CD4-positive, alpha-beta T cell treated with Interleukin-1 beta for 1 hour (primary cell): ENCODE measurements around the gene ELMOD1.

Experiments
- DNase-seq, 2 donors: peaks; one replicate each; pipeline ENCODE4 v3.0.0-alpha.2; 2020 to 2022

ELMOD1 gene

DNA sequence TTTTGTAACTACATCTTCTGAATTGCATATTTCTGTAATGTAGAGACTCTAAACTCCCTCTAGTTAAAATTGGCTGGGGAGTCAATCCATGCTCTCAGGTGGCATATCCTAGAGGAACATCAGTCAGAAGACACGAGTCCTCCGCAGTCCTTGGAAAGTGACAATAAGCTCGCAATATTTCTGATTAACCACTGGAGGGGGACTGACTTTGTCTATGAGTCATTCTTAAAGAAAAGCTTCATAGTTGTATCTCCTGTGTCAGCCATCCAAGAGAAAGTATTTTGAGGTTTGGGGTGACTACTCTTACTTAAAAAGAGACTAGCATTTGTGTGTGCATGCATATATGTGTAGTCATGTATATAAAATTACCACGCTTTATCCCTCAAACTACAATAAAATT lies 60.7 kb downstream of the ELMOD1 start:
- DNase-seq = no peak

DNA sequence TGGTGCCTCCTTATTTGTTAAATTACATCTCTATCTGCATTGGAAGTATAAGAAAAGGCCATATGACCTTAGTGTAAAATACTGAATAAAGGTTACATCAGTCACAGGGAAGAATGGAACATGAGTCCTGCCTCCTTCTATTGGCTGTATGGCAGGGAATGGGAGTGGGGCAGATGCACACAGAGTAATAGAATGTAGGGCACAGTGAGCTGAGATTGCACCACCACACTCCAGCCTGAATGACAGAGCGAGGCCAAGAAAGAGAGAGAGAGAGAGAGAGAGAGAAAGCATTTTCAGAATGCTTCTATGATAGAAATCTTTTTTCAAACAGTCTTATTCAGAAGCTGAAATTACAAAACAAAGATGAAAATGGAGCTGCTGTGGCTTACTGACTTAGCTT lies 62.1 kb downstream of the ELMOD1 start:
- DNase-seq = no peak

DNA sequence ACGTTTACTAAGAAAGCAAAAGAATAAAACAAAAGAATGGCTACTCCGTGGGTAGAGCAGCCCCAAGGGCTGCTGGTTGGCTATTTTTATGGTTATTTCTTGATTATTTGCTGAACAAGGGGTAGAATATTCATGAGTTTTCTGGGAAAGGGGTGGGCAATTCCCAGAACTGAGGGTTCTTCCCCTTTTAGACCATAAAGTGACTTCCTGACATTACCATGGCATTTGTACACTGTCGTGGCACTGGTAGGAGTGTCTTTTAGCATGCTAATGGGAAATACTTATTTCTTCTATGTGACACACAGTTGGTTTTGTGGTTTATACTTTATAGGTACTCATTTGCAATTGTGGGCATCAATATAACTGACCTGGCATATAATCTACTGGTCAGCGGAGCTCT lies 64.7 kb downstream of the ELMOD1 start:
- DNase-seq = no peak

DNA sequence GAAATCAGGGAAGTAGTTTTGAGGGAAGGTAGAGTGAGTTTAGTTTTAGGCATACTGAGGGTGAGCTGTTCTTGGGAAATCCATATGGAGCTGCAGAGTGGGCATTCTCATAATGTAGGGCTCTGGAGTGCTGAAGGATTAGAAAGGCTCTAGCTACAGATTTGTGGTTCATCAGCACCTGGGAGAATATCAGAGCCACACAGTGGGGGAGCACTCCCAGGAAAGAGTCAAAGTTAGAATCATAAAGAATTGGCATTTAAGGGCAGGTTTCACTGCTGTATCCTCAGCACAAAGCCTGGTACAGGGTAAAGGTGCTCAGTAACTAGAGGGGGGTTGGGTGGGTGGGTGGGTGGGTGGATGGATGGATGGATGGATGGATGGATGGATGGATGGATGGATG lies 68.4 kb downstream of the ELMOD1 start:
- no peak for DNase-seq

DNA sequence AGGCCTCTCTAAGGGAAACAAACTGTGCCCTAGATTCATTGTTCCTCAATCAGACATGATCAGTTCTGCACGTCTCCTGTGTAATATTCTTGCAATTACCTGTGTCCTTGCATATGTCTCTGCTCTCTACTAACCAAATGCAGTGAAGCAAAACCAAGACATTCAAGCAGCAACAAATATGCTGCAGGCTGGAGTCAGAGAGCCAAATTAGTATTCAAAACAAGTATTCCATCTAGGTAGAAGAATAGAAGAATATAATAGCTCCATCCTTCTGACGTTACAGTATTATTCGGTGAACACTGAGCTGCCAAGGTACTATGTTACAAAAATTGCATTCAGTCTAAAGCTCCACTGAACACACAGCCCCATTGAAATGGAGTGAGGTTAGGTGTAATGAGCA lies 69.1 kb downstream of the ELMOD1 start:
- DNase-seq = no peak

DNA sequence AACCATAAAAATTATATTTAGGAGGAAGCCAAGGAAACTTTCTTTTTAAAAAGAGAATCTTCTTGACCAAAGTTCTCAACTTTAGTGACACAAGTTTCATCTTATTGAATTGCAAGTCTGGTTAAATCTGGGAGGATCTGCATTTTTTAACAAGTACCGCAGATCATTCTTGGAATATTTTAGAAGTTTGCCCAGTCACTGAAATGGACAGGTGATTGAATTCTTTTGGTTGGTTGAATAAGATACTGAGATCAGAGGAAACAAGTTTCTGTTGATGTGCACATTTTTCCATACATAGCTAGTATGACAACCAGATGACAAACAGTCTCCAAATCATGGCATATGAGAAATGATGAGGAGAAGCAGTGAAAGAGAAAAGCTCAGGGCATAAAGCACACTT lies 70.7 kb downstream of the ELMOD1 start:
- no peak for DNase-seq

DNA sequence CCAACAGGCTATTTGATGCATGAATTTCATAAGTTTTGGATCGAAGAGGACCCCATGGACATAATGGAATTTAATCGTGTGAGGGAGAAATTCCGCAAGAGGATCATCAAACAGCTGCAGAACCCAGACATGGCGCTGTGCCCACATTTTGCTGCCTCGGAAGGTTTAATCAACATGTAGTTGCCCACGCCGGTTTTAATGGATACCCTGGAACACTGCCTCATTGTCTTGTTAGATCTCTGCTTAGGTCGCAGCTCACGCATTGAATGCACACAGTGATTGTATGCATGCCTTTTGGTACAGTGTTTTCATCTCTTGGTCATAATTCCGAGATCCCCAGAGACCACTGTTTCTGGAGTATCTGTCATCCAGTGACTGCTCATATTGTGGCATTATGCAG lies 74.1 kb downstream of the ELMOD1 start:
- DNase-seq = no peak

DNA sequence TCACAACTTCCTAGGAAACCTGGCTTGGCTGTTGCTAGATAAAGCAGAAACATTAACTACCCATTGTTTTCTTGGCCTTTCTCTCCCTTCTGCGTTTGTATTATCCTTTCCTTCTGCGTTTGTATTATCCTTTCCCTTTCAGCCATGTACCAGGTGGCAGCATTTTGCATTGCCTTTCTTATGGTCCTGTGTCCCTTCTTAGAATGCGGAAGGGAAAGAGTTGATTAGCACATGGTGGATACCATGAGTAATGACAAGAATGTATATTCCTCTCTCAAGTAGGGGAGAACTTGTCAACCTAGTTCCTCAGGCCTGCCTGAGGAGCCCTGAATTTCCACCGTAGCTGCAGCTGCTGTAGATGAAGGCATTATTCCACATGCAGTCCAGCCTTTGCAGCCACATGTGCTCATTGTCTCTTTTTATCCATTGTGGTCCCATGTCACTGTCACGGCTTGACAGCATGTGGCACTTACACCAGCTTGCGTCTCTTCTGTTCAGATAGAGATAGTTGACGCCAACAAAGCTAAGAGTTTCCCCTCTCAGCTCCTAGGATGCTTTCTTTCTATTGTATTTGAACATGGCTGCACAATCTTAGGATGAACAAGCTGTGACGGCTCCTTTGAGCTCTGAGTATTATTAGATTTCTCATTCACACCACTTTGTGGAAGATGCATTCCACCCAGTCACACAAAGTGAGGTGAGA lies 76.1 kb downstream of the ELMOD1 start:
- DNase-seq = no peak

DNA sequence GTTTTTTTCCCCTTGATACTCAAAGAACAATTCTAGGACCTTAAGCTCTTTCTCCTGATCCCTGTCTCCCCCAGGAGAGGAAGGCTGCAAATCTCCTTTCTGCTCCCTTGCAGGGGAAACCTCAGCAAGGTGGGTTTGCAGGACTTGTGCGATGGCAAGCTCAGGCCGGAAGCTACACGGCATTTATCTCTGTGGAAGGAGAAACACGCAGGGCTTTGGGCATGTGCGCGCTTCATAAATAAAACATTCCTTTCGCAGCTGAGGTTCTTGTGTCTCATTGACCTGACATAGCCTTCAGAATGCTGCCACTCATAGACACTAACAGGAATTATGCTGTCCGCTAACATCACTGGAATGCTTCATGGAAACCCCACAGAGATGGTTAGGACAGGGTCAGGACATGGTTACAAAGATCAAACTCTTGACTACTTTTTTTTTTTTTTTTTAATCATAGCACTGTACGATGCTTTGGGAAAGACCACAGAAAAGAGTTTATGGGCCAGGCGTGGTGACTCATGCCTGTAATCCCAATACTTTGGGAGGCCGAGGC lies 78.3 kb downstream of the ELMOD1 start:
- DNase-seq = no peak

DNA sequence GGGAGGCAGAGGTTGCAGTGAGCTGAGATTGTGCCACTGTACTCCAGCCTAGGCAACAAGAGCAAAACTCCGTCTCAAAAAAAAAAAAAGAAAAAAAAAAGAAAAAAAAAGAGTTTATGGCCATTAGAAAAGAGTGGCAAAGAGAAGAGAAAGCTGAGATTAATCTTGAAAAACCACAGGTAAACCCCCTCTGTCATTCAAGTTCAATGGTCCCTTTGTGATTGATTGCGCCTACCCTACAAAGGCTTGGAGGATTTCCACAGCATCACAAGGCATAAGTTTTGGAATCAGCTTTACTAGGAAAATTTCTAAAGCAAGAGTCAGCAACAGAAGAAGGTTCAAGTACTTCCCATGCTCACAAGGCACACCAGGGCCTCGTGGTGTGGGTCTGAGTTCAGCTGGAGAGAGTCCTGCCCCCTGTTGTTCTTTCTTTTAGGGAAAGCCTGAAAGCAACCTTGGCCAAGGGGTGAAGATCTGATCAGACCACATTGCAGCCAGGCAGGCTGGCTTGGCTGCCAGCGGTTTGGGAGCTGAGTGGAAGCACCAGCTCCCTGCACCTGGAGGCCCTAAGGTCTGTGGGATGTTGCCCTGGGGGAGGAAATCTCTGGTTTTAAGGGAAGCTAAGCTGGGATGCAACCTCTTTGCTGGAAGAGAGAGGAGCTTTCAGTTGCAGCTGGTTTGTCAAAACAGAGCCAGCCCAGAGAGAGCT lies 79.1 kb downstream of the ELMOD1 start:
- no peak for DNase-seq

DNA sequence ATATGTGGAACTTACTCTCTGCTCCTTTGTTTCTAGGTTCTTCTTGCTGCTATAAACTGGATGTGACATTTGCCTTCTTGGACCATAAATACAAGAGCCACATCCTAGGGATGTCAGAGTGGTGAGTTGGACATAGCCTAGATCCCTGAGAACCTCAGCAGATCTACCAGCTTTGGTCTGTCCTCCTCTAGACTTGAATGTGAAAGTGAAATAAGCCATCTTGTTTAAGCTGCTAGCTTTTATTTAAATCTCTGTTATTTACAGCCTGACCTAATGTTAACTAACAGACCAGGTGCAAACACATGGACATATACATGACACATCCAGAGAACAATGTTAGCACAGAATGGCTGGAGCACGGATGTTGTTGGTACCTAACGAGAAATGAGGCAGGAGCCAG lies 85.0 kb downstream of the ELMOD1 start:
- no peak for DNase-seq

DNA sequence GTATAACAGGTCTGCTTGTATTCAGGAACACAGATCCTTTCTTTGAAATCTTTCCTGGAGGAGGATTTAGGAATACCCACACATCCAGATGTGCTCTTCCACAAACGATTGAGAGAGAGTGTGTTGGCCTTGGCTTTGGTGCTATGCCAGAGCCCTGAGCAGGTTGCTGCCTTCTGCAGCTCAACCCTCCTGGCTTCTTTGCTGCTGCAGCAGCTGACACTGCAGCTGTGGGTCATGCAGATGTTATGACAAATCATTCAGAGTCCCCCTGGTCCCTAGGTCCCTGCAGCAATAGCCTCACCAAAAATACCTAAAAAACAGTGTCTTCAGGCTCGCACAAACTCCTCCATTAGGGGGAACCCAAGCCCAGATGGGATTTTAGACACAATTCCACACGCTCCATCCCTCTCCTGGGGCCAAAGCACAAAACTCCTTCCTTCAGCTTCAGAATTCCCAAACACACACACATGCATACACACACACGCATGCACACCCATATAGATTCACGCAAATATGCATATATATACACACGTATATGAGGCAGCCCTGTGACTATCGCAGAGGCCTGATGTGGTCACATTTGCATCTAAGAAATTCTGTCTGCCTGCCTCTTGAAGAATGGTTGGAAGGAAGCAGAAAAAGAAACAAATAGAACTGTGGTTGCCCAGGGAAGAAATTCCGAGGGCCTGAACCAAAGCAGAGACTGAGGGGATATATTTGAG lies 85.5 kb downstream of the ELMOD1 start:
- DNase-seq = no peak

DNA sequence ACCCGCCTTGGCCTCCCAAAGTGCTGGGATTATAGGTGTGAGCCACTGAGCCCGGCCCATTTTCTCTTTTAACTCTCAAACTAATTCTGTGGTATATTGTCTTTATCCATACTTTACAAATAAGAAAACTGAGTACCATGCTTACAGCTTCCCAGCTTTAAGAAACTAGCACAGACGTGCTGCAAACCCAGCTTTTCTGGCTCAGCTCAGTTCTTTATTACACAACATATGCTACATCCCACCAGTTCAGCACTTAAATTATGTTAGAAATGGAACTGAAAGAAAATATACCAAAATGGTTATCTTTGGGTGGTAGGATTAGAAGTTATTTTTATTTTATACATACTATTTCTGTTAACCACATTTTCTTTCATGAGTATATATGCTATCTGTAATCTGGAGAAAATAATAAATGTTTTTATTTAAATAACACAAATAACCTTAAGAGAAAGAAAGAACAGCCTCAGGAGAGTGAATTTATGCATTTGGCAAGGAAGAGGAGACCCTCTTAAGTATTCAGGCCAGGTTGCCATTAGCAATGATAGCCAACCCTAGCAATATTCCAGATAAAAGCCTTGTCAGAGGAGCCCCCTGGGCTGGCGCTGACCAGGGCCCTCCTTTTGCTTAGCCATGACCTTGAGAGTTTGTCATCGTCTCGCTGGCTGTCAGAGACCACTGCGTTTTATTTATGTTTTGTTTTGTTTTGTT lies 87.1 kb downstream of the ELMOD1 start:
- no peak for DNase-seq

DNA sequence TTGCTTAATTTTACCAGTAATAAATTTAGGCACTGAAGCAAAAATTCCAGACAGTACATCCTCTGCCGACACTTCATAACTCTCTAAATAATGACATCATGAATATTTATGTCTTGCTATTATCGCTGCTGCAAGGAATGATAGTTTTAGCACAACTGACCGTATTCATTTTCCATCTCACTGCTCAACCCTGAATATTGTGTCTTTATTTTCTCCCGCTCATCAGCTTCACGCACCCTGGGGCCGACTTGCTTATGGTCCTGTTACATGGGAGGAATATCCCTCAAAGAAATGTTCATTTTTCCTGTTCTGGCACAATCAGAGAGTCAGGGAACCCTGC lies 87.7 kb downstream of the ELMOD1 start:
- no peak for DNase-seq

DNA sequence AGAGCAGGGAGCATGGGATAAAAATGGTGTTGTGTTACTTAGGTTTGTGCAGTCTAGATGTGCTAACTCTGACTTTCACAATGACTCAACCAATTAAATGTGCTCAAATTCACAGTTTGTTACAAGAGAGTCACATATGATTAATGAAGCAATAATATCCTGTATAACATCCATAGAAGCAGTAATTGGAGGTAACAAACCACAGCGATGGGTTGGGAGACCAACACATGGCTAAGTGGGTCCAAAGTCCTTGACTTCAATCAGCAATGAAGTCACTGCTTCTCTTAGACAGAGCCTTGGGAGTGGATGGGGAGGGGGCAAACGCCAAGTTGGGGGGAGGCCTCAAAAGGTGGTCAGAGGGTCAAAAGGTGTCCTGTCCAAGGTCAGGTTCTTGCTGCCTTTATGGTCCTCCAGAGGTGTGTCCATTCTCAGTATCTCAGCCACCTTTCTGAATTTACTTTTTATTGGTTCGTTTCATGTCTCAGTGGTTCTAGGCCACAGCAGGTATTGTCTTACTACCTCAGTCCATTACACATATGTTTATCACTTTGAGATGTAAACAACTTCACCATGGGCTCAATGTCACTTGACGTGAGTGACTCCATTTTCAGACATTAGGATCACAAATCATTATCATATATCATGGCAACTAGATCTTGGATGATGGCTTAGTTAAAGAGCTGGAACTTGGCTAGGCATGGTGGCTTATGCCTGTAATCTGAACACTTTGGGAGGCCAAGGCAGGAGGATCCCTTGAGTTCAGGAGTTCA lies 88.5 kb downstream of the ELMOD1 start:
- DNase-seq = no peak

DNA sequence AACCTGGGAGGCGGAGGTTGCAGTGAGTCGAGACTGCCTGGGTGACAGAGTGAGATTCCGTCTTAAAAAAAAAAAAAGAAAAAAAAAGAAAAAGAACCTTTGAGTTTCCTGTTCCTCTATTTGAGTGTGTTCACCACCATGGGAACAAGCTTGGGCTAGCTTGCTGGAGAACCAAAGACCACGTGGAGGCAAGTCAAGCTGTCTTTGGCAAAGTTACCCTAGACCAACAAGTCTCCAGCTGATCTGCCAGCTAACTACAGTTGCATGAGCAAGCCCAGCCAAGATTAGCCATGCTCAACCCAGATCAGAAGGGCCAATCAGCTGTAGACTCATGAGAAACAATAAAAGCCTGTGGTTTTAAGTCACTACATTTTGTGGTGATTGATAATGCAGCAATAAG lies 91.2 kb downstream of the ELMOD1 start:
- DNase-seq = no peak

DNA sequence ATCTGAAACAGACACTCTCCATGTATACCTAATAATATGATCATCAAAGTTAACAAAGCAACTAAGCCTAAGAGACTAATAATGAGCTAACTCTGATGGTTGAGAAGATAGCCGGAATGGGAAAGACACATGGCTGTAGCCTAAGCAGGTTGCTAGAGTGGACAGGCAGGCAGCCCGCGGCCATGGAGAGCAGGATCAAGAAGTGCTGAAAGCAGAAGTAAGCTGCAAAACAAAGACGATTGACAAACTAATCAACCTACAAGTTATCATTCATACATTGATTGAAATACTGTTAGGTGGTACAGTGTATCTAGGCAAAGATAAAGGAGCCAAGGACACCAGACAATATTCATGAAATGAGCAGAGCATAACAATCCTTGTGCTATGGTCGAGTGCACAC lies 91.6 kb downstream of the ELMOD1 start:
- no peak for DNase-seq

DNA sequence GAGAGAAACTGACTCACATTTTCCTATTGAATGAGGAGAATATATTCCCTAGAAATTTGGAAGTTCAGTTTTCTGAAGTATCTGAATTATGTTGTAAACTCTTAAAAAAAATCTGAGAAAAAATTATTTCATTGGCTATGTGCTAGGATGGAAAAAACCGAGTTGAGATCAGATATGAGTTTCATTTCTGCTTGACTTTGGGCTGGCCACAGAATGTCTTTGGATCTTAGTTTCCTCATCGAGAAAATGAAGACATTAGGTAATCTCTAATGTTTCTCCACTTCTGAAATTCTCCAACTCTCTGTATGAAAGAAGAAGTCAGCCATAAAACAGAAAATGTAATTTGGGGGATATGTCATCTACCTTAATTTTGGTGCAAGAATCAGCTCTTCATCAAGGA lies 92.1 kb downstream of the ELMOD1 start:
- DNase-seq = no peak

DNA sequence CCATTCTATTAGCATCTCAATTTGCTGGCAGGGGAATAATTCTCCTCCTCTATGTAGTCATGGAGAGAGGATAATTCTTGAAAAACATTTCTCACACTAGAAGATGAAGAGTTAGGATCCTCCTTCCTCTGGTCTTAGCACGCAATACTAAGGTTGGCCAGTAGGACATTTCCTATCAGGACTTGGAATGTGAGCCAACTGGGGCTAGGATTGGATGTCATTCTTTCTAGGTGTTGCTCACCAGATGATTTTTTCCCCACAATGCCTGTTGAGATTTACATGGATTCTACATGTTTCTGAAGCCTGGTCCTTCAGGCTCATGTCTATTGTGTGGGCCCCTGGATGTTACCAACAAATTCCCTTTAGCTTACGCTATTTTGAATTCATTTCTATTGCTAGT lies 92.9 kb downstream of the ELMOD1 start:
- no peak for DNase-seq

DNA sequence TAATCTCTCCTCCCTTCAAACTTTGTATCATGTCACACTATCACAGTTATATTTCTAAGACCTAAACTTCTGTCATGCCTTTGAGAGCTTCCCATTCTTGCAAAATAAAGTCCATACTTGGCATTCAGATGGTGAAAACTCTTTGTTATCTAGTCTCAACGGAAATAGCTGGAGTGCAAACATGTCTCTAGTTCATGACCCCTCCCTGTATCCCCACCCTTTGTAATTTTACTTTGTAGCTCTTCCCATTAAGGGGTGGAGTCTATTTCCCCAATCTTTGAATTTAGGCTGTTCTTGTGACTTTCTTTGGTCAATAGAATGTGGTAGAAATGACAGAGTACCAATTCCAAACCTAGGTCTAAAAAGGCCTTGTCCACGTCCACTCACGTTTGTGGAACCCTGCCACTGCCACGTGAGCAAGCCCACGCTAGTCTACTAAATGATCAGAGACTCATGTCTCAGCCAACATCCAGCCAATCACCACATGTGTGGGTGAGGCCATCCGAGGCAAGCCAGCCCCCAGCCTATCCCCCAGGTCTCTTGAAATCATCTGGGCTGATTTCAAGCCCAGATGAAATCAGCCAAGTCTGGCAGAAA lies 97.5 kb downstream of the ELMOD1 start:
- no peak for DNase-seq

DNA sequence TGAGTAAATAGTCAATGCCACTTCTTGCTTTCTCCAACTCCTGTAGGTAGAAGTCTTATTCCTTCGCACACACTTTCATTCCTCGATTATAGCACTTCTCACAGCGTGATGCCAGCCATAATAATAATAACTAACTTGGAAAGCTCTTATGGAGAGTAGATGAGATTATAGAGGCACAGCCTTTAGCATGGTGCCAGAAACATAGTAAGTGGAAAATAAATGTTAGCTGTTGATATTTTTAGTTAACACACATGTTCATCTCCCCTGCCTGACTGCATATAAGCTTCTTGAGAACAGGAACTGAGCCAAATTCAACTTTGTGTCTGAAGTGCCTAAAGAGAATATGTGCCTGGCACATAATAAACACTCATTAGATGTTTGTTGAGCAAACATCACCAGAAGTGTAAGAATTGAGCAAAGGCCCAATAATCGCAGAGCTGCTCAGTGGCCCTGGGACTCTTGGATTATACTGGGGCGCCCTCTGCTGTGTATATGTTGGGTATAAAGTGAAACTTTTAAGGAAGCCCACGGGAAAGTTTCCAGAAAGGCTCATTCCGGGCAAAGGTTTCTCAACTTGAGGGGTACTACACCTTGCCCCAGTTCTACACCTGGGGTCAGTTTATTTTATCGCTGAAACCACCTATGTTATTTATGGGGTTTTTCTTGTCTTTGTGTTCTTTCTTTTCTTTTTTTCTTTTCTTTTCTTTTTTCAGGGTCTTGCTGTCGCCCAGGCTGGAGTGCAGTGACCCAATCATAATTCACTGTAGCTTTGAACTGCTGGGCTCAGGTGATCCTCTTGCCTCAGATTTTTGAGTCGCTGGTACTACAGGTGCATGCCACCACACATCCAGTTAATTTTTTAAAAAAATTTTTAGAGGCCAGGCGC lies 98.6 kb downstream of the ELMOD1 start:
- DNase-seq = peak; percentile 31 to 55
